K562 (cell line): ENCODE measurements around the gene C1orf116. TPM values are rescaled to one million over a fixed set of nuclear protein-coding genes. Genes with fewer than 3 reads are reported as not detected.

Source experiments
- ATAC-seq: fragments of 200-7000 bp; cut with Tn5 transposase; 3 replicates; pipeline ENCODE4 v1.9.1; 2020; ENCODE audit warnings: moderate library complexity
- BruUV-seq: library from RNA; stranded (reverse); fragments of 400-500 nt; replicated peaks from 2 replicates; lab custom pipeline; 2021; lab: Mats Ljungman, UMichigan
- CTCF ChIA-PET: fragments of 300-600 bp; formaldehyde crosslinking; extraction: SDS; loops from one replicate; lab custom pipeline; 2021; ENCODE audit warnings: low intra/inter-chr PET ratio; lab: Yijun Ruan, JAX
- POLR2A ChIA-PET: fragments of 300-600, 350-650 bp; sonication (Branson Sonifier 250); formaldehyde crosslinking; extraction: SDS; loops from one replicate; lab custom pipeline; 2021; ENCODE audit warnings: antibody characterized with exemption, inconsistent platforms; lab: Yijun Ruan, JAX
- DNase-seq, 4 experiments: peaks; one replicate each; pipeline versions ENCODE4 v3.0.0 to v3.0.0-alpha.2; 2011 to 2018; ENCODE audit warnings: low spot score in 3 of 4, mixed read lengths in 3 of 4; ENCODE audit errors: extremely low read depth in 1 of 4
- FAIRE-seq: peaks from 2 replicates; lab custom pipeline; 2011; peaks lifted over from hg19 to GRCh38; lab: Jason Lieb, UNC
- H2AFZ ChIP-seq: 2 replicates; pipeline ENCODE4 v1.6.0; 2011; ENCODE audit warnings: low read depth, low read length, control low read depth, inconsistent platforms
- H3K27ac ChIP-seq: fragments of 200-600 bp; 3 replicates; pipeline ENCODE4 v1.8.0; 2011; ENCODE audit warnings: low read depth, mild to moderate bottlenecking, control low read depth, inconsistent platforms, low read length, moderate library complexity, mixed read lengths; ENCODE audit errors: extremely low read depth
- H3K27me3 ChIP-seq, 2 experiments: fragments of 300-600 bp in 1 of 2; 2 replicates in 1 of 2; 3 replicates in 1 of 2; pipeline versions ENCODE4 v1.6.0 to v1.8.0; 2011; ENCODE audit warnings: inconsistent platforms in 2 of 2, low read length in 2 of 2, mild to moderate bottlenecking in 1 of 2, mixed read lengths in 1 of 2, moderate library complexity in 1 of 2; ENCODE audit not compliant: control insufficient read depth in 2 of 2, insufficient read depth in 2 of 2
- H3K36me3 ChIP-seq: fragments of 300-600 bp; 3 replicates; pipeline ENCODE4 v1.8.0; 2011; ENCODE audit warnings: mild to moderate bottlenecking, low read length, inconsistent platforms; ENCODE audit not compliant: control insufficient read depth, insufficient read depth
- H3K4me1 ChIP-seq, 2 experiments: fragments of 200-600 bp in 1 of 2; replicated peaks in 1 of 2; 2 replicates in 1 of 2; 3 replicates in 1 of 2; pipeline versions ENCODE4 v1.5.1 to v1.8.0; 2011; ENCODE audit warnings: inconsistent platforms in 2 of 2, low read length in 2 of 2, mild to moderate bottlenecking in 1 of 2, mixed read lengths in 1 of 2, moderate library complexity in 1 of 2; ENCODE audit not compliant: control insufficient read depth in 2 of 2, insufficient read depth in 2 of 2
- H3K4me2 ChIP-seq: 2 replicates; pipeline ENCODE4 v1.6.1; 2011; ENCODE audit warnings: low read length, control low read depth, inconsistent platforms, mixed read lengths; ENCODE audit not compliant: insufficient read depth
- H3K4me3 ChIP-seq: fragments of 200-600 bp; sonication (generic), shearing (Covaris generic); 2 replicates; pipeline ENCODE4 v1.5.1; 2016; ENCODE audit warnings: control low read depth, inconsistent platforms
- H3K79me2 ChIP-seq: fragments of 200-600 bp; 3 replicates; pipeline ENCODE4 v1.8.0; 2011; ENCODE audit warnings: low read length, inconsistent platforms; ENCODE audit not compliant: control insufficient read depth, insufficient read depth
- H3K9ac ChIP-seq, 2 experiments: 2 replicates each; pipeline versions ENCODE4 v1.6.0 to v1.6.1; 2011; ENCODE audit warnings: low read depth in 2 of 2, low read length in 2 of 2, control low read depth in 1 of 2, inconsistent platforms in 1 of 2, mild to moderate bottlenecking in 1 of 2, mixed read lengths in 1 of 2; ENCODE audit not compliant: insufficient read depth in 1 of 2
- H3K9me1 ChIP-seq: one replicate; pipeline ENCODE4 v1.6.0; 2011; ENCODE audit warnings: inconsistent platforms, mild to moderate bottlenecking, low read length, moderate library complexity; ENCODE audit not compliant: control insufficient read depth, insufficient read depth
- H3K9me3 ChIP-seq: replicated peaks from 2 replicates; pipeline ENCODE4 v1.5.1; 2011; ENCODE audit warnings: low read depth, low read length, inconsistent platforms; ENCODE audit not compliant: control insufficient read depth, insufficient read depth
- H4K20me1 ChIP-seq: replicated peaks from 2 replicates; pipeline ENCODE4 v1.6.1; 2011; ENCODE audit warnings: low read length, inconsistent platforms, mixed read lengths; ENCODE audit not compliant: control insufficient read depth, insufficient read depth
- ELF1 ChIP-seq: fragments of 200-800 bp; sonication (Bioruptor generic); IDR thresholded peaks from 2 replicates; pipeline ENCODE4 v1.6.1; 2016; ENCODE audit warnings: missing genetic modification characterization, missing compliant biosample characterization
- EWSR1 ChIP-seq: fragments of 450-650 bp; IDR thresholded peaks from 2 replicates; pipeline ENCODE4 v1.6.1; 2018; ENCODE audit warnings: borderline replicate concordance, mild to moderate bottlenecking, low read depth, moderate library complexity; ENCODE audit not compliant: partially characterized antibody
- HEY1 ChIP-seq: fragments of 250-450 bp; sonication (Bioruptor Pico); IDR thresholded peaks from 2 replicates; pipeline ENCODE4 v1.5.0; 2020; ENCODE audit warnings: mild to moderate bottlenecking, moderate library complexity, borderline replicate concordance
- HNRNPH1 ChIP-seq: fragments of 200-400 bp; formaldehyde crosslinking; optimal IDR thresholded peaks from 2 replicates; pipeline ENCODE3; 2017; ENCODE audit warnings: low read depth, mild to moderate bottlenecking, low read length, moderate library complexity
- KDM5B ChIP-seq: fragments of 200-600 bp; sonication (generic); IDR thresholded peaks from 2 replicates; pipeline ENCODE4 v1.6.1; 2012; ENCODE audit warnings: low read depth, mild to moderate bottlenecking, moderate library complexity, low read length, control low read depth, inconsistent platforms; ENCODE audit not compliant: insufficient replicate concordance
- LCOR ChIP-seq: sonication (generic); formaldehyde crosslinking; IDR thresholded peaks from 2 replicates; pipeline ENCODE4 v1.8.0; 2022; ENCODE audit warnings: mild to moderate bottlenecking, missing genetic modification reagents
- MAZ ChIP-seq, 2 experiments: fragments of 450-650 bp in 1 of 2; sonication (generic) in 1 of 2; formaldehyde crosslinking; IDR thresholded peaks in 1 of 2; conservative IDR thresholded peaks in 1 of 2; 2 replicates each; pipeline versions ENCODE4 v1.4.0 to v1.5.0; 2020; ENCODE audit warnings: mild to moderate bottlenecking in 1 of 2, missing genetic modification reagents in 1 of 2
- NFATC3 ChIP-seq: fragments of 450-650 bp; IDR thresholded peaks from 2 replicates; pipeline ENCODE4 v1.6.1; 2017; ENCODE audit warnings: mild to moderate bottlenecking
- PCBP1 ChIP-seq: fragments of 200-400 bp; formaldehyde crosslinking; IDR thresholded peaks from 2 replicates; pipeline ENCODE4 v1.6.1; 2018; ENCODE audit warnings: mild to moderate bottlenecking, low read depth, low read length; ENCODE audit not compliant: poor library complexity, severe bottlenecking
- SMARCA5 ChIP-seq: fragments of 450-650 bp; IDR thresholded peaks from 2 replicates; pipeline ENCODE4 v1.6.1; 2016
- SNRNP70 ChIP-seq: fragments of 200-400 bp; formaldehyde crosslinking; optimal IDR thresholded peaks from 2 replicates; pipeline ENCODE3; 2017; ENCODE audit warnings: low read depth, low read length
- TCF7 ChIP-seq: sonication (generic); IDR thresholded peaks from 2 replicates; pipeline ENCODE4 v1.6.1; 2016; ENCODE audit warnings: antibody characterized with exemption, borderline replicate concordance
- TEAD4 ChIP-seq, 2 experiments: sonication (generic) in 1 of 2; formaldehyde crosslinking in 1 of 2; IDR thresholded peaks; 2 replicates each; pipeline versions ENCODE4 v1.6.1 to v1.8.0; 2012 to 2022; ENCODE audit warnings: borderline replicate concordance in 1 of 2, inconsistent platforms in 1 of 2, low read length in 1 of 2, mild to moderate bottlenecking in 1 of 2, missing genetic modification reagents in 1 of 2
- TRIM24 ChIP-seq, 2 experiments: fragments of 450-650 bp; IDR thresholded peaks; 2 replicates each; pipeline ENCODE4 v1.6.1; 2016
- U2AF1 ChIP-seq: fragments of 200-400 bp; formaldehyde crosslinking; optimal IDR thresholded peaks from 2 replicates; pipeline ENCODE3; 2017; ENCODE audit warnings: mild to moderate bottlenecking, low read depth, low read length, moderate library complexity
- ZEB2 ChIP-seq: fragments of 450-650 bp; IDR thresholded peaks from 2 replicates; pipeline ENCODE4 v1.6.1; 2016
- ZNF584 ChIP-seq: fragments of 200-800 bp; sonication (Bioruptor generic); IDR thresholded peaks from 2 replicates; pipeline ENCODE4 v1.6.1; 2016; ENCODE audit warnings: low read depth, mild to moderate bottlenecking, missing genetic modification characterization, missing compliant biosample characterization
- WGBS: fragments of 100-300 bp; shearing (Covaris generic); methylation state at CpG from one replicate; pipeline ENCODE4 v1.1.6; 2016; ENCODE audit warnings: low coverage, mixed read lengths; ENCODE audit not compliant: insufficient coverage; ENCODE audit errors: missing lambda C conversion rate; 5-methylcytosine and 5-hydroxymethylcytosine counted together
- in situ Hi-C: fragments of 300-500 bp; cut with MboI; formaldehyde crosslinking; loops from 4 replicates; pipeline ENCODE4 v1.15.0; 2018; ENCODE audit warnings: inconsistent platforms, mixed read lengths
- intact Hi-C: fragments of 100-400 bp; cut with micrococcal nuclease; formaldehyde crosslinking; loops from 2 replicates; pipeline ENCODE4 v1.14.2; 2022
- polyA plus RNA-seq, 8 experiments: library from polyadenylated mRNA; depleted of rRNA in 4 of 8; stranded (reverse) in 5 of 8; unstranded in 3 of 8; fragments of >200 nt; fragmentation: Nextera tagmentation in 2 of 8; fragmentation: Illumina TruSeq in 1 of 8; extraction: Ambion mirVana in 2 of 8; extraction: Trizol in 1 of 8; gene quantifications; 2 replicates each; pipeline versions ENCODE4 v1.2.1 to v1.2.3, GENCODE V29; 2011 to 2014; ENCODE audit warnings: inconsistent platforms in 1 of 8, missing spikeins in 1 of 8
- total RNA-seq, 7 experiments: library from RNA; depleted of rRNA in 6 of 7; stranded (reverse); fragments of >200 nt in 6 of 7; fragmentation: Illumina TruSeq in 2 of 7; extraction: Trizol in 2 of 7; gene quantifications; 2 replicates each; pipeline versions ENCODE4 v1.2.1 to v1.2.3, GENCODE V29; 2011 to 2021; ENCODE audit warnings: low replicate concordance in 1 of 7
- TF ChIP-seq, protein P1 (sequence below): sonication (generic); IDR thresholded peaks from 2 replicates; pipeline ENCODE4 v1.6.1; 2016
- TF ChIP-seq, protein P2 (sequence below), 2 experiments: fragments of 450-650 bp in 1 of 2; sonication (generic) in 1 of 2; formaldehyde crosslinking in 1 of 2; IDR thresholded peaks in 1 of 2; conservative IDR thresholded peaks in 1 of 2; 2 replicates each; pipeline versions ENCODE4 v1.6.1 to v1.8.1; 2016 to 2023; ENCODE audit warnings: mild to moderate bottlenecking in 2 of 2, moderate library complexity in 2 of 2, inconsistent platforms in 1 of 2, missing genetic modification reagents in 1 of 2

C1orf116 gene
- total and polyA plus RNA-seq, 9 of the 15 experiments (the other 6 are each of a cell fraction or from before 2014, with no cell fraction given), result 0.62 to 3.0 (median 0.95) TPM

DNA sequence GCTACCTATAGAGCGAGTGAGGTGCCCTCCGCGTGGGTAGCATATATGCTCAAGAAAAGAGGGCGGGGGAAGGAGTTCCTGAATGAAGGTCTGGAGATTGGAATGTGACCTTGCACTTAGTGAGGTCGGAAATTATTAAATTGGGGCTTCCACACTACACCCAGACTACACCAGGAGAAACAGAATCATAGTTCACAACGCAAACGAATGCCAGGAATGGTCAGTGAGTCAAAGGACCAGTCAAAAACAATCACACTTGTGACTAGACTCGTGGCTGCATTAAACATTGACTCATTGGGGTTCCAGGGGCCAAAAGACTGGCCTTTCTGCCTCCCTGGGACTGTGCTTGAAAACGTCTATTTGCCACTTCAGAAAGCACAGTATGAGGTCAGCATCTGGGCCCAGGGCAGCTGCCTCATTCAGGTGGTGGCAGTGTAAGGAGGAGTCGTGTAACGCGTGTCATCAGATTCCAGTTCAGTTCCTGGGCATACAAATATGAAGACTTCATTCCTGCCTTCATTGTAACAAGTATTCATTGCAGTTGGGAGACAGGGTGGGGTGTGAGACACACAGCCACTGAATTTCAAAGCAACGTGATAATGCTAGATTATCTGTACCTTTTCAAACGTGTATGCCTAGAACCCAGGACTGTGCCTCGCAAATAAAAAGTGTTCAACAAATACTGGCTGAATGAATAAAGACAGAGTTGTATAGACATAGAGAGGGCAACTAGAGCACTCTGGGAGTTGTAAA, 18.8 kb upstream of the C1orf116 start, which contains the start of gene YOD1:
TSS of gene YOD1 (minus strand) at position 18 of the 753 bp plus-strand sequence. CDS start 178 bp downstream, outside the sequence.
- peak within 1 kb of the TSS; percentile 94 for H3K27ac ChIP-seq
- POLR2A ChIA-PET, result interaction anchor here (0.7 to 9.8 kb wide), 6 partner anchors 12 to 416 kb away, joined by 3 to 104 read pairs (median 13); partner anchors contain the start of genes C1orf116 and DYRK3
- H3K27me3 ChIP-seq, result no peaks in the 10 kb centered on the region
- H3K4me1 ChIP-seq, result peaks cover 14 to 55% of the 10 kb centered on the region in 2 experiments
- H3K4me3 ChIP-seq, result peak within 1 kb of the TSS; percentile 92
- intact Hi-C loops, result loop anchor here (10.0 kb wide), 1 partner anchor 593 kb away; the partner anchor contains the start of gene CR1L
- CTCF ChIA-PET, result interaction anchor here (2.3 kb wide), 1 partner anchor 26 kb away, joined by 17 read pairs; no protein-coding TSS in a partner anchor
- peak within 1 kb of the TSS; percentile 99 for H3K4me2 ChIP-seq
- H2AFZ ChIP-seq, result peak within 1 kb of the TSS; percentile 98
- no peaks in the 10 kb centered on the region for H3K9me1 ChIP-seq
- TSS peak; percentile 36 for BruUV-seq
- H4K20me1 ChIP-seq, result peaks cover 14% of the 10 kb centered on the region; the same call in 1 of the 2 replicates
- DNase-seq (peak; percentile 25 to 74 (median 37)), ATAC-seq (peak; percentile 10), FAIRE-seq (peak; percentile 69)
- in situ Hi-C loops, result no loop called here
- peaks cover 66% of the 10 kb centered on the region for H3K79me2 ChIP-seq
- H3K36me3 ChIP-seq, result peaks cover 37% of the 10 kb centered on the region
- WGBS, result under 1% methylated on average over 15 of the region's 15 CpGs
- no peaks in the 10 kb centered on the region for H3K9me3 ChIP-seq
- H3K9ac ChIP-seq, result peak within 1 kb of the TSS; percentile 96 to 98
- TF ChIP-seq KDM5B (peak; percentile 51), TCF7 (no peak), ZNF584 (CRISPR knock-in tag) (0 out of 2 replicates have a peak, but pooled peaks have one; percentile 50), TRIM24 (IDR thresholded peaks at IDR 0.05) (no peak), TEAD4 (IDR thresholded peaks at IDR 0.05; ENCODE audit: low read length) (peak; percentile 40; the same call in 1 of the 2 replicates), TEAD4 (CRISPR knock-in tag; IDR thresholded peaks at IDR 0.05; ENCODE audit: borderline replicate concordance) (no peak), LCOR (CRISPR knock-in tag) (peak; percentile 15; the same call in 1 of the 2 replicates), ELF1 (no peak), ZEB2 (0 out of 2 replicates have a peak, but pooled peaks have one; percentile 9), HNRNPH1 (no peak), NFATC3 (no peak), MAZ (CRISPR knock-in tag; conservative IDR thresholded peaks at IDR 0.05 in 1 of 2, IDR thresholded peaks at IDR 0.05 in 1 of 2) (peak in 1 of 2 experiments; percentile 39; a peak in 1 of 4 replicates), U2AF1 (no peak), SMARCA5 (0 out of 2 replicates have a peak, but pooled peaks have one; percentile 25), HEY1 (no peak), EWSR1 (no peak), SNRNP70 (no peak), PCBP1 (no peak)
- TF ChIP-seq, protein P1, sequence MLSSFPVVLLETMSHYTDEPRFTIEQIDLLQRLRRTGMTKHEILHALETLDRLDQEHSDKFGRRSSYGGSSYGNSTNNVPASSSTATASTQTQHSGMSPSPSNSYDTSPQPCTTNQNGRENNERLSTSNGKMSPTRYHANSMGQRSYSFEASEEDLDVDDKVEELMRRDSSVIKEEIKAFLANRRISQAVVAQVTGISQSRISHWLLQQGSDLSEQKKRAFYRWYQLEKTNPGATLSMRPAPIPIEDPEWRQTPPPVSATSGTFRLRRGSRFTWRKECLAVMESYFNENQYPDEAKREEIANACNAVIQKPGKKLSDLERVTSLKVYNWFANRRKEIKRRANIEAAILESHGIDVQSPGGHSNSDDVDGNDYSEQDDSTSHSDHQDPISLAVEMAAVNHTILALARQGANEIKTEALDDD, result 0 out of 2 replicates have a peak, but pooled peaks have one; percentile 22
- TF ChIP-seq, protein P2, sequence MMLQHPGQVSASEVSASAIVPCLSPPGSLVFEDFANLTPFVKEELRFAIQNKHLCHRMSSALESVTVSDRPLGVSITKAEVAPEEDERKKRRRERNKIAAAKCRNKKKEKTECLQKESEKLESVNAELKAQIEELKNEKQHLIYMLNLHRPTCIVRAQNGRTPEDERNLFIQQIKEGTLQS (IDR thresholded peaks at IDR 0.05), result peak; percentile 84
- TF ChIP-seq, protein P2 (CRISPR knock-in tag; conservative IDR thresholded peaks at IDR 0.05), result no peak
